IPS DF 19.7 (cell line): ENCODE data around the gene TENT5C.

Source experiments
- DNase-seq: peaks from one replicate; pipeline ENCODE4 v3.0.0-alpha.2; 2013; ENCODE audit warnings: low read depth, low spot score

TENT5C gene

DNA sequence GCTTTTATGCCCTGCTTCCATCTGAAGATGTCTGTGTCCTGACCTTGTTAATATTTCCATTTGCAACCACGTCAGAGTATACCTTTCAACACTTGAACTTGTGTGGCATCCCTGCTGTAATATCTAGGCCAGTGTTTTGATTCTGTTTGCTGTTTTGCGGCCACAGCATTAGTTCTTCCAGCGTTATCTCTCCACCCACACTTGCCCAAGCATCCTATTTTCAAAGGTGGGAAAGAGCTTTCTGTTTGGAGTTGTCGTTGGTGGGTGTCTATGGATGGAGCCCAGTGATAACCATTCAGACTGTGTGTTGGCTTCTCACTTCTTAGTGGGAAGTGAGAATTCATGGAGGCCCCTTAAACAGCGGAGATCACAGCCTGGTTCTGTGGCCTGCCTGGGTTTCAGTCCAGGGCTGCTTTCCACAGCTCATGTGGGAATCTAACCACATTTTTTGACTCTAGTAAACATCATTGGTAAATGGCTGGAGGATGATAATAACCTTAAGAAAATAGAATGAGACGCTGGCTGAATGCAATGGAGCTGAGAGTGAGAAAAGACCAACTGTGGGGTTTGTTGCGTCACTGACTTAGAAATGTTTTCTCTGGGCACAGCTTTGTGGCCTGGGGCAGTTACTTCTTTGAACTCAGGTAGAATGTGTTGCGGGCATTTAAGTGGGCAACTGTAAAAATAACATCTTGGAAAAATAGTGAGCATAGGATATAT lies 7.6 kb downstream of the TENT5C start:
- DNase-seq: no peak

DNA sequence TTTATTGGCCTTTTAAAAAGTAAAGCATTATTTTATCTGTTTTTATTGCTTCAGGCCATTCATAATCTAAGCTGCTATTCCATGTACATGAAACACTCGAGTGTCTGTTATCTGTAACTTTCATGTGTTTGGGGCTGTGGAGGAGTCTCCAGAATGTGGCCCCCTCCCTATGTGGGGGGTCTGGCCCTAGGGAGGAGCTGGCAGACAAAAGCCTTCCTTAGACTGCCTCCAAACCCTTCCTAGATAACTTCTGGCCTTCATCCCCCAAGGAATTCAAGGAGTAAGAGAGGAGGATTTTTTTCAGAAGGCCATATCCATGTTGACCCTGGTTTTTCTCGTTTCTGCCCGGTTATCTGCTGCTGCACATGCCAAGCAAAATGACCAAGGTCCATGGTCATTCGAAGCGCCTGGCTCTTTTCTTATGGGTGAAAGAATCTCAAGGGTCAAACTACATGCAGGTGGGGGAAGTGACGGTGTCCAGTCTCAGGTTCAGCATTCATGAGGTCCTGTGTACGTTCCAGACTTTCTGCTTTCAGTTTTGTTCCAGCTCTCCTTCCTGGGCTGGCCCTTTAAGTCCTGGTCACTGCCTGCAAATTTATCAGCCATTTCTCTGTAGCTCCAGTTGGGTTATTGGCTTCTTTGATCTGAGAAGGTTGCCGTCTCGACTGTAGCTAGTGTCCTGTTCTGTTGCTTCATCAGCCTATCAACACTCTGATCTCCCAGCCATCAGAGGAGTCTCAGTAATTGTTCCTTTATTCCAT lies 8.3 kb downstream of the TENT5C start:
- no peak for DNase-seq

GRCh38 chr1:117615474-117615873 lies 9.6 kb downstream of the TENT5C start:
- no peak for DNase-seq

DNA sequence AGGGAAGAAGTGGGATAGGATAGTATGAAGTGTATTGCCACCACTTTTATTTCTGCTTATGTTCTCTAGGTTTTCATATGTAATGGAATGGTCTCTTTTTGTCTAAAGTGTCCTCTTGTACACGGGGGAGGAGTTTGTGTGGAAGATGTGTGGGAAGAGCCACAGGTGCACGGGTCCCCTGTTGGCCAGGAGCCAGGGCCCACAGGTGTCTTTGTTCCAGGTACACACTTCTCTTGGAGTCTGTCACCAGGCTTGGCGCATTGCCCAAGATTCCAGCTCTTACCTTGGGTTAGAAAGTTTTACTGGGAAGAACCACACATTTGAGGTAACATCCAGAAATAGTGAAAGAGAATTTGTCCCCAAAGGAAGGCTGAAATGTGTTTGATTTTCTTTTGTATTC lies 10.5 kb downstream of the TENT5C start:
- no peak for DNase-seq

DNA sequence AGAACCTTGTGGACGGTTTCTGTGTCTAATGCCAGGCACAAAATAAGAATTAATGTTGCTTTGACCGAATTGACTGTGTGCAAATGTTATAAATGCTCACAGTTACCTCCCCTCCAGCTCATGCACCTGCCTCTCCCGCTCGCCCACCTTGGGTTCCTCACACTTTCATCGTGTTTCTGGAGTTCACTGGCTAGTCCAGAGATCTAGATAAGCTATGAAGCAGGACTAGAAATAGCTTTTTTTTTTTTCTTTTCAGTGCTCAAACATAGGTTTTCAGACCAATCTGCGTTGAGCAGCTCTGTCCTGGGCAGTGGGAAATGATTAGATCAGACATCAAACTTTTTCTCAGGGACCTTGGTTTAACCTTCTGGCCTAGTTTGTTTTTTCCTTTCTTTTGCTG lies 11.1 kb downstream of the TENT5C start:
- no peak for DNase-seq

DNA sequence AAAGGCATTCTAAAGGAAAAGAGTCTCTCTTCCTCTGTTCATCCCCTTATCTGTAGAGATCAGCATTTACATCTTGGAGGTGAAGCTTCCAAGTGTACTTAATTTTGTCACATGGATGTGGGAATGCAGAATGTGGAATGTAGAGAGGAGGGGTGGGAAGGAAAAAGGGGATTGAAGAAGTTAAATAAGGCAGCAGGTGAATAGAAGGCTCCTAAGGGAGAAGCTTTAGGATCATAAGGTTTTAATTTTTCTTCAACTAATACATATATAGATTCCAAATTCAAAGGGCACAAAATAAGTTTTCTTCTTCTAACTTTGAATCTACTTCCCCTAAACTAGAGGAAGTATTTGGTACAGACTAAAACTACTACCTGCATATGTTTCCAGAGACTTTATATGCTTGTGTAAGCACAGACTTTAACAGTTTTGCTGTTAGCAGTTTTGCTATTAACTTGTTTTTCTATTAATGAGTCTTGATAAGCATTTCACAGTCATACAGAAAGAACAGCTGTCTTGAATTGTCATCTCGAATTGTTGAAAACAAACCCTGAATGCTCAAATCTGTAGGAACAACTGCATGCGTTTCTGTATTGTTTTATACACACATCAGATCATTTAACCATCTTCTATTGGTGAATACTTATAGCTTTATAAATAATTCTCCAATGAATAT lies 12.7 kb downstream of the TENT5C start:
- no peak for DNase-seq

DNA sequence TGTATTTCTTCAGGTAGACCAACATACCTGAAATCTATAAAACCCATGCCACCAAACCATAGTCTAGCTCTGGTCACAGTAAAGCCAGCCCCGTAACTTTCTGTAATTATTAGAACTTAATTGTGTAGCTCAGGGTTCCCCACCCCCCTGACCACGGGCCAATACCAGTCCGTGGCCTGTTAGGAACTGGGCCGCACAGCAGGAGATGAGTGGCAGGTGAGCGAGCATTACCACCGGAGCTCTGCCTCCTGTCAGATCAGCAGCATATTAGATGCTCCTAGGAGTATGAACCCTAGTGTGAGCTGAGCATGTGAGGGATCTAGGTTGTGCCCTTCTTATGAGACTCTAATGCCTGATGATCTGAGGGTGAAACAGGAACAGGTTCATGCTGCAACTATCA lies 14.6 kb downstream of the TENT5C start:
- no peak for DNase-seq

DNA sequence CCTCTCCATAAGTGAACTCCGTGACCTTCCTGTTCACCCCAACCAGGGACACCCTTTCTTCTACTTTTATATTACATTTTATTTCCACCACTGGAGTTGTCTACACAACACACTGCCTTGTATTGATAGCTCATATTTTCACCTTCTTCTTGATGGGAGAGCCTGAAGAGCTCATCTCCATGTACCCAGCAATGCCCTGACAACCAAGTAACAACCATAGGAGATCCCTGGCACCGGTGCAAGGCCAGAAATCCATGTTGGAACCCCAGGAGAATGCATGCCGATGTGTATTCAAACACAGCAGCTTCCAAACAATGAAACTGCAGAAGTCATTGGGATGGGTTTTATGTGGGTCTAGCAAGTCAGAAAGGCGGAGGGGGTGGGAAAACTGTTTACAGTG lies 15.5 kb downstream of the TENT5C start:
- no peak for DNase-seq

- no peak for DNase-seq
Observed at GRCh38 chr1:117622726-117623125, 16.9 kb downstream of the TENT5C start.

DNA sequence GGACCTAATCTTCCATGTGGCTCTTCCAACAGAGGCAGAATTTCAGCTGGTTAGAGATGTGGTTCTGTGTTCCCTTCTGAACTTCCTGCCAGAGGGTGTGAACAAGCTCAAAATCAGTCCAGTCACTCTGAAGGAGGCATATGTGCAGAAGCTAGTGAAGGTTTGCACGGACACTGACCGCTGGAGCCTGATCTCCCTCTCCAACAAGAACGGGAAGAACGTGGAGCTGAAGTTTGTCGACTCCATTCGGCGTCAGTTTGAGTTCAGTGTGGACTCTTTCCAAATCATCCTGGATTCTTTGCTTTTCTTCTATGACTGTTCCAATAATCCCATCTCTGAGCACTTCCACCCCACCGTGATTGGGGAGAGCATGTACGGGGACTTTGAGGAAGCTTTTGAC lies 17.3 kb downstream of the TENT5C start:
- no peak for DNase-seq

DNA sequence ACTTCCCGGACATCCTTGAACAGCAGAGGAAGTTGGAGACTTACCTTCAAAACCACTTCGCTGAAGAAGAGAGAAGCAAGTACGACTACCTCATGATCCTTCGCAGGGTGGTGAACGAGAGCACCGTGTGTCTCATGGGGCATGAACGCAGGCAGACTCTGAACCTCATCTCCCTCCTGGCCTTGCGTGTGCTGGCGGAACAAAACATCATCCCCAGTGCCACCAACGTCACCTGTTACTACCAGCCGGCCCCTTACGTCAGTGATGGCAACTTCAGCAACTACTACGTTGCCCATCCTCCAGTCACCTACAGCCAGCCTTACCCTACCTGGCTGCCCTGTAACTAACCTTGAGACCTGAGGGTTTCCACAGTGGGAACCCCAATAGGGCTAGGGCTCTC lies 17.9 kb downstream of the TENT5C start:
- DNase-seq: no peak

GRCh38 chr1:117627546-117628130 lies 21.8 kb downstream of the TENT5C start:
- DNase-seq: no peak

- DNase-seq: no peak
Observed at GRCh38 chr1:117628343-117628742, 22.5 kb downstream of the TENT5C start.

- DNase-seq: no peak
Observed at GRCh38 chr1:117629625-117630422, 24.0 kb downstream of the TENT5C start.

GRCh38 chr1:117630423-117630998 lies 24.7 kb downstream of the TENT5C start:
- no peak for DNase-seq

- no peak for DNase-seq
Observed at GRCh38 chr1:117631359-117632160, 25.7 kb downstream of the TENT5C start.

GRCh38 chr1:117632269-117633067 lies 26.6 kb downstream of the TENT5C start:
- DNase-seq: no peak

- no peak for DNase-seq
Observed at GRCh38 chr1:117633068-117633345, 27.2 kb downstream of the TENT5C start.

GRCh38 chr1:117633423-117633822 lies 27.6 kb downstream of the TENT5C start:
- no peak for DNase-seq

- DNase-seq: no peak
Observed at GRCh38 chr1:117633936-117634335, 28.1 kb downstream of the TENT5C start.
